BJ (cell line): ENCODE measurements around the gene FES. TPM values are rescaled to one million over a fixed set of nuclear protein-coding genes. Genes with fewer than 3 reads are reported as not detected.

Source experiments
- CTCF ChIA-PET: fragments of 350-600 bp; formaldehyde crosslinking; extraction: SDS; loops from one replicate; lab custom pipeline; 2021; ENCODE audit warnings: antibody characterized with exemption, inconsistent platforms; lab: Yijun Ruan, JAX
- POLR2A ChIA-PET: fragments of 300-600 bp; sonication (Branson Sonifier 250); formaldehyde crosslinking; extraction: SDS; loops from one replicate; lab custom pipeline; 2021; ENCODE audit warnings: antibody characterized with exemption; lab: Charles Lee
- DNase-seq: peaks from one replicate; pipeline ENCODE4 v3.0.0-alpha.2; 2011; ENCODE audit warnings: low read depth
- H3K27me3 ChIP-seq: 2 replicates; pipeline ENCODE4 v1.6.0; 2011; ENCODE audit warnings: low read length; ENCODE audit not compliant: control insufficient read depth, insufficient read depth
- H3K36me3 ChIP-seq: 2 replicates; pipeline ENCODE4 v1.5.1; 2011; ENCODE audit warnings: low read length; ENCODE audit not compliant: control insufficient read depth, insufficient read depth
- H3K4me3 ChIP-seq: 2 replicates; pipeline ENCODE4 v1.5.1; 2011; ENCODE audit warnings: low read depth, mild to moderate bottlenecking, control low read depth, low read length
- CTCF ChIP-seq: IDR thresholded peaks from 2 replicates; pipeline ENCODE4 v1.5.1; 2011; ENCODE audit warnings: low read depth, mild to moderate bottlenecking, control low read depth, inconsistent platforms, low read length, moderate library complexity; ENCODE audit not compliant: insufficient read depth
- polyA plus RNA-seq: library from polyadenylated mRNA; depleted of rRNA; stranded (reverse); fragments of >200 nt; gene quantifications from 2 replicates; pipeline ENCODE4 v1.2.3, GENCODE V29; 2011

FES gene
- polyA plus RNA-seq, 1 experiment: 11.1 TPM

GRCh38 chr15:90860942-90861675, 23.2 kb upstream of the FES start:
- Histone ChIP-seq H3K4me3 (no peak overlapping the region), H3K36me3 (no peaks in the 10 kb centered on the region), H3K27me3 (no peaks in the 10 kb centered on the region)
- POLR2A ChIA-PET: no interaction called here
- CTCF ChIA-PET: no interaction called here
- TF ChIP-seq CTCF: no peak
- DNase-seq: no peak

DNA sequence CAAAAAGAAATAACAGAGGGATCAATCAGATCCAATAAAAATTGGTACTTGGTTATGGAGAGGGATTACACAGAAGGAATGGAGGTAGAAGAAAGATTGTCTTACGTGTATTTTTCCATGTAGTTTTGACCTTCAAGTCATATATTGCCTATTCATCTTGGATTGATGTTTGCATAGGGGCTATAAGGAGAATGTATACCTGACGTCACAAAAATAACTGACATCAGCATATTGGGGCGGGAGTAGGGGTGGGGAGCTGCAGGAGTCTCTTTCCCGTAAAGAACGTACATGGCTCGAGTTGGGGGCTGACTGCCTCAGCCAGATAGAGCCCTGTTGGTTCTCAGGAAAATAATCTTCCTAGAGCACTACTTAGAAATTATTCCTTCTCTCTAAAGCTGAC, 21.8 kb upstream of the FES start:
- CTCF ChIA-PET: interaction anchor here (3.6 kb wide), 1 partner anchor 23 kb away, joined by 12 read pairs; no protein-coding TSS in a partner anchor
- H3K27me3 ChIP-seq: no peaks in the 10 kb centered on the region

GRCh38 chr15:90862964-90863778, 21.1 kb upstream of the FES start:
- Histone ChIP-seq H3K36me3 (no peaks in the 10 kb centered on the region), H3K4me3 (no peak overlapping the region), H3K27me3 (no peaks in the 10 kb centered on the region)
- ChIA-PET CTCF (interaction anchor here (0.9 to 3.6 kb wide), 2 partner anchors 23 to 74 kb away, joined by 3 to 12 read pairs; no protein-coding TSS in a partner anchor), POLR2A (interaction anchor here (0.6 kb wide), 1 partner anchor 18 kb away, joined by 3 read pairs; no protein-coding TSS in a partner anchor)
- TF ChIP-seq CTCF: no peak
- DNase-seq: no peak

More for the DNA sequence above, 21.8 kb upstream of the FES start:
- no peak for DNase-seq
- H3K36me3 ChIP-seq: no peaks in the 10 kb centered on the region
- no peak for TF ChIP-seq CTCF
- POLR2A ChIA-PET: no interaction called here
- no peak overlapping the region for H3K4me3 ChIP-seq

DNA sequence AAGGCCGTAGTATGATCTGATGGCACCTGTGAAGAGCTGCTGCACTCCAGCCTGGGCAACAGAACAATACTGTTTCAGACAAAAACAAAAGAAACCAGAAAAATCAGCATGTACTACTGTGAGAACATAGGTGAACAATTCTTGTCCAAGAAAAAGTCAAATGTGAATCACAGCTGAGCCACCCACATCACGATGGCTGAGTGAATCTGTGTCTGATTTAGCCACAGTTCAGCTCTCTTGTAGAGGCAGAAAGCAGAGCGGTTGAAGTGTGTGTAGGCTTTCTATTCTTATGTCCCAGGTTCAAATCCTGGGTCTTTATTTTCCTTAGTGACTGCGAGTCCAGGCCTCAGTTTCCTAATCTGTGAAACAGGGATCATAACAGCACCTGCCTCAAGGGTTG, 20.3 kb upstream of the FES start:
- no peak for TF ChIP-seq CTCF
- POLR2A ChIA-PET: no interaction called here
- Histone ChIP-seq H3K27me3 (no peaks in the 10 kb centered on the region), H3K4me3 (no peak overlapping the region), H3K36me3 (no peaks in the 10 kb centered on the region)
- DNase-seq: no peak
- CTCF ChIA-PET: interaction anchor here (0.9 to 3.6 kb wide), 2 partner anchors 22 to 73 kb away, joined by 3 to 12 read pairs; no protein-coding TSS in a partner anchor

- ChIA-PET POLR2A (no interaction called here), CTCF (interaction anchor here (3.6 kb wide), 1 partner anchor 21 kb away, joined by 12 read pairs; no protein-coding TSS in a partner anchor)
- TF ChIP-seq CTCF: no peak
- Histone ChIP-seq H3K36me3 (no peaks in the 10 kb centered on the region), H3K27me3 (no peaks in the 10 kb centered on the region), H3K4me3 (no peak overlapping the region)
- no peak for DNase-seq
These were observed 19.8 kb upstream of the FES start for GRCh38 chr15:90864507-90864906.
